ENCODE data around the gene GCNT4.

Gene GCNT4

GRCh38 chr5:75051217-75051751 is 1.1 kb downstream of the GCNT4 start:
- in situ Hi-C loops (cut with MboI; ENCODE audit: low sequenced_read_pairs): no loop called here

GRCh38 chr5:75050415-75050814 is 1.9 kb downstream of the GCNT4 start:
- in situ Hi-C loops (cut with MboI; ENCODE audit: low sequenced_read_pairs): no loop called here

- in situ Hi-C loops (cut with MboI; ENCODE audit: low sequenced_read_pairs): no loop called here
Observed at GRCh38 chr5:75049456-75050351, 2.7 kb downstream of the GCNT4 start.

GRCh38 chr5:75048457-75048953 is 3.9 kb downstream of the GCNT4 start:
- in situ Hi-C loops (cut with MboI; ENCODE audit: low sequenced_read_pairs): no loop called here

GRCh38 chr5:75047356-75047755 is 5.0 kb downstream of the GCNT4 start:
- in situ Hi-C loops (cut with MboI; ENCODE audit: low sequenced_read_pairs): no loop called here

- in situ Hi-C loops (cut with MboI; ENCODE audit: low sequenced_read_pairs): no loop called here
Observed at GRCh38 chr5:75046366-75047142, 5.8 kb downstream of the GCNT4 start.

- in situ Hi-C loops (cut with MboI; ENCODE audit: low sequenced_read_pairs): no loop called here
Observed at GRCh38 chr5:75045071-75045470, 7.3 kb downstream of the GCNT4 start.

- in situ Hi-C loops (cut with MboI; ENCODE audit: low sequenced_read_pairs): no loop called here
Observed at GRCh38 chr5:75044406-75044805, 8.0 kb downstream of the GCNT4 start.

GRCh38 chr5:75043633-75044264 is 8.6 kb downstream of the GCNT4 start:
- in situ Hi-C loops (cut with MboI; ENCODE audit: low sequenced_read_pairs): no loop called here

GRCh38 chr5:75042522-75042921 is 9.8 kb downstream of the GCNT4 start:
- in situ Hi-C loops (cut with MboI; ENCODE audit: low sequenced_read_pairs): no loop called here

- in situ Hi-C loops (cut with MboI; ENCODE audit: low sequenced_read_pairs): no loop called here
Observed at GRCh38 chr5:75040973-75041372, 11.4 kb downstream of the GCNT4 start.

- in situ Hi-C loops (cut with MboI; ENCODE audit: low sequenced_read_pairs): no loop called here
Observed at GRCh38 chr5:75037106-75037505, 15.3 kb downstream of the GCNT4 start.

- in situ Hi-C loops (cut with MboI; ENCODE audit: low sequenced_read_pairs): no loop called here
Observed at GRCh38 chr5:75034137-75034739, 18.1 kb downstream of the GCNT4 start.

- in situ Hi-C loops (cut with MboI; ENCODE audit: low sequenced_read_pairs): no loop called here
Observed at GRCh38 chr5:75031366-75031765, 21.0 kb downstream of the GCNT4 start.

GRCh38 chr5:75028090-75028489 is 24.3 kb downstream of the GCNT4 start:
- in situ Hi-C loops (cut with MboI; ENCODE audit: low sequenced_read_pairs): no loop called here

- in situ Hi-C loops (cut with MboI; ENCODE audit: low sequenced_read_pairs): no loop called here
Observed at GRCh38 chr5:75023368-75024159, 28.8 kb downstream of the GCNT4 start.

GRCh38 chr5:75021800-75022199 is 30.6 kb downstream of the GCNT4 start:
- in situ Hi-C loops (cut with MboI; ENCODE audit: low sequenced_read_pairs): no loop called here

- in situ Hi-C loops (cut with MboI; ENCODE audit: low sequenced_read_pairs): no loop called here
Observed at GRCh38 chr5:75021219-75021618, 31.1 kb downstream of the GCNT4 start.

GRCh38 chr5:75020016-75020656 is 32.2 kb downstream of the GCNT4 start:
- in situ Hi-C loops (cut with MboI; ENCODE audit: low sequenced_read_pairs): no loop called here

Data from HL-60/S4 treated with phorbol 12-myristate 13-acetate at 8.2 ng/mL for 4 days and 3 days (cell line).